Activated CD8-positive, alpha-beta memory T cell treated with anti-CD3 and anti-CD28 coated beads for 48 hours (primary cell): ENCODE measurements around the gene KAZN.

Source experiments
- DNase-seq, 3 experiments: peaks; one replicate each; pipeline ENCODE4 v3.0.0-alpha.2; 2020; ENCODE audit warnings: low read depth in 2 of 3, low spot score in 2 of 3

Gene KAZN

DNA sequence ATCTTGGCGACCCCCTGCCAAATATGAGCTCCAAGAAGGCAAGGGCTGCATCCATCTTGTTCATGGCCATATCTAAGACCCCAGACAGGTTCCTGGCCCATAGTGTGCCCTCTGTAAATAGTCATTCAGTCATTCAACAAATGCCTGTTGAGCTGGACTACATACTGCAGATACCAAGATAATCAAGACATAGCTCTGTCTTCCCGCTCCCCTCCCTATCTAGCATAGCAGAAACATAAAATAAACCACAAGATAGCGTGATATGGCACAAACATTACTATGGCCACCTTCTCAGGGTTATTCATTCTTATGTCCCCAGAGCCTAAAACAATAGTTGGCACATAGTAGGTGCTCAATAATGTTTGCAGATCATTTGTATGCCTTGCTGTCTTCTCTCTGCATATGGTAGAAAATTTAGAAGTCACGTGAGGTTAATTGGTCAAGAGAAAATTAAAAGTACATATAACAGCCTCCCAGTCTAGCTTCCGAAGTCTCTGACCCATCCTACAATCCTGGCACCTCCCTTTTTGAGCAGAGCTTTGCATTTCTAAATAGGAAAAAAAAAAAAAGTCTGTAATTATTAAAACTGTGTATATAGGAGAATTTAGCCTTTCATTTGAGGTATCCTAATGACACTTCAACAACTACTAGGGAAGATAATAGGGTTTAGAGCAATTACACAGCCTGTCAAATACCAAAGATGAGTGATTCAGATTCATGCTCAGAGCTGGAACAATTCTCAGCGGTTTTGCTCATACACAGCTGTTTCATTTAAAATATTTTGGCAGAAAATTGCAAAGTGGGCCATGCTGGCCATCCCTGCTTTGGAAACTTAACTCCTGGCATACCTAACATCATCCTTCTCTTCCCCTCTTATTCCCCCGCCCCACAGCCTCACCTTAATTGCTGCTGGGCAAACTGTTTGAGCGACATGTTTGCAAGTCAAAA is 219.0 kb downstream of the KAZN start:
- DNase-seq = no peak

DNA sequence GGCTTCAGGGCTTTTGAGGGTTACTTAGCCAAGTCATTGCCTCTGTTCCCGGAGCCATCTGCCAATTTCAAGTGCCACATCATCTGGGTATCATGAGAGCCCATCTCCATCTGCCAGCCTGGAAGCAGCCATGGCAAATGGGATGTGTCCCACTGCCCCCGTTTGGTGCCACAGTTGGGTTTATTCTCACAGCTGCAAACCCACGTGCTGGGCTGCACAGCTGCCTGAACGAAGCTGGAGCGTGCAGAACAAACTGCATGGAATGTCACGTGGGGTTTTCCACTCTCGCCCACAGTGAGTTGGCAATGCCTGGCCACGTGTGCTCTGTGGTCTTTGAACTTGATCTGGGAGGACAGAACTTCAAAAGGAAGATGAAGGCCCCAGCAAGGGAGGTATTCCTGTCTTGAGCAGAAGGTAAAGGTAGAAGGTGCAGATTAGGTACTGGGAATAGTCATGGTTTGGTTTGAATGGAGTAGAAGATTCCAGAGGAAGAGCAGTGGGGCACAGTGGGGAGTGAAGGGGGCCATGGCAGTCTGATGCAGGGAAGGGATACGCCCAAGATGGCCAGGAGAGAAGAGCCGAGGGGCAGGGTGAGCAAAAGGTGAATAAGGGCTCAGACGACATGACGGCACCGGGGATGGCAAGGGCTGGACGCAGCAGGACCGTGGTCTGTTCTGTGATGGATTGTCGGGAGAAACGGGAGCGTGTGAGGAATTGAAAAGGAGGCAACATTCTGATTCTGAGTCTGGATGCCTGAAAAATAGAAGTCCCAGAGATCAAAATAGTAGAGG is 222.0 kb downstream of the KAZN start:
- no peak for DNase-seq

GRCh38 chr1:14822493-14822892 is 224.0 kb downstream of the KAZN start:
- no peak for DNase-seq

GRCh38 chr1:14822996-14823395 is 224.5 kb downstream of the KAZN start:
- no peak for DNase-seq

DNA sequence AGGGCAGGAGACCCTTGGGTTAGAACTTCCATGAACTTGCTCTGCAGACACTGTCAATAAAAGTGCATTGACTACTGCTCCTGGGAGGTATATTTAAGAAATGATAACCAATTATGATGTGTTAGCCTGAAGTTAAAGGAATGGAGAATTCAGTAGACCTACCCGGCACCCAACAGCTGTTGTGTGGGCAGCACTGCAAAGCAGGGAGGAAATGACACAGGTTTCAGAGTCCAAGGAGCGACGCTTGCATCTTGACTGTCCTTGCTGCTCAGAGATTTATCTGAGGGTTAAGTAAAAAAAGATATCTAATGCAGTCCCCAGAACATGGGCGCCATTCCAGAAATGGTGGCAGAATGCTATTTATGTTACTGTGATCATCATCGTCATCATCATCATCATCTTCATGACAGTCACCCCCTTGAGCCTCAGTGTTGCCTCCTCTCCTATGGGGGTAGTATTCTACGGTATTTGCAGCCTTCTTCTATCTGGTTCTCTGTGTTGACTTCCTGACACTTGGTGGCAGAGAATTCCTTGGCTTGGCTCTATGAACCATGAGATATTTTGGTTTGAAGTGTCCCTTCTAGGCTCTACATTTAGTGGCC is 225.9 kb downstream of the KAZN start:
- no peak for DNase-seq

- no peak for DNase-seq
These were observed 226.9 kb downstream of the KAZN start for GRCh38 chr1:14825396-14825795.

GRCh38 chr1:14826172-14826636 is 227.7 kb downstream of the KAZN start:
- DNase-seq = no peak

- no peak for DNase-seq
These were observed 228.3 kb downstream of the KAZN start for GRCh38 chr1:14826731-14827326.

DNA sequence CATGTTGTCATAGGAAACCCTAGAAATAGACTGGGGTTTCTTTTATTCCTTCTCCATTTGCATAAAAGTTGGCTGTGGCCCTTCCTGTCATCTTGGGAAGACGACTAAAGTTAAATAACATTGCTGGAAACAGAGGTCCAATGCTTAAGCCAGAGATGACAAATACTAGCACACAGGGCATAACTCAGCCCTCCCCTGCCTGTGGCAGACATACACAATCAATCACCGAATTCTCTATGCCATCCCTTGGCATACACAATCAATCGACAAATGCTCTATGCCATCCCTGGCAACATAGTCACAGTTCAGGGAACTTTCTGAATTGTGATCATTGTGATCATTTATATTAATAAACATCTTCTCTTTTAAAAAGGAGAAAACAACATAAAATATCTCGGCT is 229.4 kb downstream of the KAZN start:
- no peak for DNase-seq

- DNase-seq = no peak
These were observed 230.2 kb downstream of the KAZN start for GRCh38 chr1:14828665-14829064.

GRCh38 chr1:14835725-14836124 is 237.2 kb downstream of the KAZN start:
- DNase-seq = no peak

- DNase-seq = no peak
These were observed 238.1 kb downstream of the KAZN start for GRCh38 chr1:14836426-14837140.

DNA sequence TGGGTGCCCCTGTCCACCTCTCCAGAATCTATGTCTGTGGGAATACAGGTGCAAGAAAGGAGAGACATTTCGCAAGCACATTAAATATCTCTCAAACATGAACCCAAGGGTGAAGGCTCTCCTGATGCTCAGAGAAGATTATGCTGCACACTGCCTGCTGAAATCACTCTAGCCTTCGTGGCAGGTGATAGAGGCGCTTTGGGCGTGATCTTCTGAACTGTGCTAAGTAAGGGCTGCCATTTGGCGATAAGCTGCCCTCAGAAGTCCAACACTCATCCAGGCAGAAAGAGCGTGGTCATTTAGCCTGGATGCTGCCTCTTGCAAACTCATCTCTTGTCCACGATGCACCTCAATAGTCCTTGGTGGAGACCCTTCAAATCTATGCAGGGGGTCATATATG is 241.9 kb downstream of the KAZN start:
- DNase-seq = no peak

- DNase-seq = no peak
These were observed 243.0 kb downstream of the KAZN start for GRCh38 chr1:14841456-14841855.

DNA sequence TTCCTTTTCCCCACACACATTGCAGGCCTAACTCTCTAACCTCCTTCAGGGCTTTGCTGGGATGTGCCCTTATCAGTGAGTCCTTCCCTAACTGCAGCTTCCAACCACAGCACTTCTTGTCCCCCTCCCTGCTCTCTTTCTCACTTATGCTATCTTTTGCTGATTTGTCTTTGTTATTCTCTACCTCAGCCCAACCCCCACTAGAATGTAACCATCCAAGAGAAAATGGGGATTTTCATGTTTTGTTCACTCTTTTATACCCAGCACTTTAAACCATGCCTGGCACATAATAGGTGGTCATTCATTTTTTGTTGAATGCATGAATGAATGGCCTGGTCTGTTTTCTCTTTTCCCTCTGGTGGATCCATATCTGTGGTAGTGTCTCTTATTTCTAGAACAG is 243.5 kb downstream of the KAZN start:
- DNase-seq = no peak

GRCh38 chr1:14842361-14842760 is 243.9 kb downstream of the KAZN start:
- no peak for DNase-seq

DNA sequence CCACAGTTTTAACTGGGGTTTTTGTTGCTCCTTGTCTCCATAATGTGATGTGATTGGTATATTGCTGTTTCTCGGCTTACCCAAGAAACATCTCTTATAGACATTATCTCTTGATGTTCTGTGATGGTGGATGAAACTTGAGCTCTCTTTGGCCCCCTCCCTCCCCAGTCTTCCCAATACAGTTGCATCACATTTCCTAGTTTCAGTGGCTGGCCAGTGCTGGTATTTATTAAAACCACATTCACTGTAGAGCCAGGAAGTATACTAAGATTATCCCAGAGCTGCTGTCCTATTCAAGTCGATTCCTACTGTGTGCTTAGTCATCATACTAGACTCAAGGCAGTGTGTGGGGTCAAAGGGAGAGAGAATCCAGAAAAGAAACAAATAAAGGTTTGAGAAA is 244.4 kb downstream of the KAZN start:
- no peak for DNase-seq

DNA sequence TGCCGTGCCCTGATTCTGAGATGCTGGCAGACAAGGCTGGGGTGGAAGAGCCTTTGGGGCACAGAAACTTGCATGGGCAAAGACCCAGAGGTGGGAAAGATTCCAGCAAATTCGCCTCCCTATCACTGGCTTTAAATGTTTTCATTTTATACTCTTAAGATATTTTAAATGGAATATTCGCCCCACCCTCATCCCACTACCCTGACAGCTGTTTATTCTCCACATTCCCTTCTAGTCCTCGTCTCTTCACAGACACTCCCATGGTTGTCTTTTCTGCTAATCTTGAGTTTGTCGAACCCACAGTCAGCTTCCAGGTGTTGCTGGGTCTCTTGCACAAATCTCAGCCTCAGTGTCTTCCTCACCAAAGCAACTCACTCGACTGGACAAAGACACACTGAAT is 245.0 kb downstream of the KAZN start:
- no peak for DNase-seq

DNA sequence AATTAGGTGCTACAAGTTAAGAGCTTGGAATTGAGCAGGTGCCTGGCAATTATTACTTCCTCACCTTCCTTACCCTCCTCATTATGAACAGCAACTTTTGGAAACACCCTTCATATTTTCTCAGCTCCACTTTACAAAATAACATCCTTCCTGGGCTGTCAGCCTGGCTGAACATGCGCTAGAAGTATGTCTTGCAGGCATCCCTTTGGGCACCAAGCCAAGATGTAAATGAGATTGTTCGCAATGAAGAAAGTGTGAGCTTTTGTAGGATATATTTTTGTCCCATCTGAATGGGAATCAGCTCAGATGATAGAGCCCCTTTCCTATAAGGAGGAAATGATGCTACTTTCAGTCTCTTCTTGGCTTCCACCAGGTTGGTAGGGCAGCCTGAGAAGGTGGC is 245.9 kb downstream of the KAZN start:
- DNase-seq = no peak

DNA sequence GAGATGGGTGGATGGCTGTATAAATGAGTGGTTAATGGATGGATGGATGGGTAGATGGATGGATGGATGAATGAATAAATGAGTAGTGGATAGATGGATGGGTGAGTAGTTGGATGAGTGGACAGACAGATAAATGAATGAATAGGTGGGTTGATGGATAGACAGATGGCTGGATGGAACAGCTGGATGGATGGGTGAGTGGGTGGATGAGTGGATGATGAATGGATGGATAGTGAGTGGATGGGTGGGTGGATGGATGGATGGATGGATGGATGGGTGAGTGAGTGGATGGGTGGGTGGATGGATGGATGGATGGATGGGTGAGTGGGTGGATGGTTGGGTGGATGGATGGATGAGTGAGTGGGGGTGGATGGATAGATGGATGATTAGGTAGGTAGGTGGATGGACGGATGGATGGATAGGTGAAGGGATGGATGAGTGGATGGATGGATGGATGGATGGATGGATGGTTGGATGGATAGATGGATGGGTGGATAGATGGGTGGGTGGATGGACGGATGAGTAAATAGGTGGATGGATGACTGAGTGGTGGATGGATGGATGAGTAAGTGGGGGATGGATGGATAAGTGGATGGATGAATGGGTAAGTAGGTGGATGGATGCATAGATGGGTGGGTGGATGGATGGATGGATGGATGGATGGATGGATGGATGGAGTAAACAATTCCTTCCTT is 246.6 kb downstream of the KAZN start:
- no peak for DNase-seq
